Cardiac ventricle fibroblast (primary cell): ENCODE results near the gene SHISAL1. TPM values are rescaled to one million over a fixed set of nuclear protein-coding genes. Genes with fewer than 3 reads are reported as not detected.

ENCODE experiments used
- total RNA-seq: library from RNA; depleted of rRNA; stranded (reverse); fragments of >200 nt; gene quantifications from 2 replicates; pipeline ENCODE4 v1.2.3, GENCODE V29; 2015

SHISAL1 gene
- total RNA-seq = 3.1 and 3.3 TPM in 2 replicates

DNA sequence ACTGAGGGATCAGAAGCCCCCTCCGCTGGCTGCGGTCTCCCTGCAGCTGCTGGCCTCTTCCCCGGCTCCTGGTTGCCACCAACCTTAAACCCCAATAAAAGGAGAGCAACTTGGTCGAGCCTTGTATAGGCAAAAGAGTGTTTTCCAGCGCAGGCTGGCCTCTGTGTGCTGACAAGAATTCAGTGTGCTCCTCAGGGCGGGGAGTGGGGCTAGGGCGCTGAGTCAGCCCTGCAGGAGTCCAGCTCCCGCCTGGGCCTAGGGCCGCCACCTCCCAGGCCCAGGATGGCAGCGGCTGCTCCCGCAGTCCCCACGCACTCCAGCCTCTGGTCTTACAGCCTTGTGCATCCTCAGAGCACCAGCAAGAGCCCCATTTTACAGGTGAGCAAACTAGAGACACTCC lies at the start of gene SHISAL1:
SHISAL1 (minus strand) TSS at position 186 of the 400 bp plus-strand sequence. CDS start 12,006 bp downstream, outside the sequence.

Other genes starting within 250 kb of the SHISAL1 start
- not detected in 2 replicates for gene PARVG, start 132.0 kb downstream of the SHISAL1 start, total RNA-seq
- 20.3 and 21.0 TPM in 2 replicates for gene RTL6, start 185.3 kb upstream of the SHISAL1 start, total RNA-seq